Raji (cell line): ENCODE measurements around the gene CLMP.

Experiments used
- POLR2A ChIP-seq: IDR thresholded peaks from 2 replicates; pipeline ENCODE4 v1.6.1; 2011; ENCODE audit warnings: low read depth, low read length, control low read depth; ENCODE audit not compliant: insufficient read depth

The CLMP gene

GRCh38 chr11:123186286-123186685 is 8.8 kb downstream of the CLMP start:
- TF ChIP-seq POLR2A, result no peak

GRCh38 chr11:123185326-123185725 is 9.7 kb downstream of the CLMP start:
- no peak for TF ChIP-seq POLR2A

GRCh38 chr11:123184531-123184930 is 10.5 kb downstream of the CLMP start:
- no peak for TF ChIP-seq POLR2A

- no peak for TF ChIP-seq POLR2A
Observed at GRCh38 chr11:123183391-123184099, 11.5 kb downstream of the CLMP start.

- no peak for TF ChIP-seq POLR2A
Observed at GRCh38 chr11:123181767-123182500, 13.1 kb downstream of the CLMP start.

- TF ChIP-seq POLR2A, result no peak
Observed at GRCh38 chr11:123181075-123181474, 14.0 kb downstream of the CLMP start.

GRCh38 chr11:123180574-123180973 is 14.5 kb downstream of the CLMP start:
- no peak for TF ChIP-seq POLR2A

GRCh38 chr11:123180166-123180565 is 14.9 kb downstream of the CLMP start:
- TF ChIP-seq POLR2A, result no peak

- no peak for TF ChIP-seq POLR2A
Observed at GRCh38 chr11:123179586-123179985, 15.5 kb downstream of the CLMP start.

GRCh38 chr11:123178186-123178585 is 16.9 kb downstream of the CLMP start:
- no peak for TF ChIP-seq POLR2A

GRCh38 chr11:123176785-123177184 is 18.3 kb downstream of the CLMP start:
- TF ChIP-seq POLR2A, result no peak

GRCh38 chr11:123174196-123175183 is 20.6 kb downstream of the CLMP start:
- no peak for TF ChIP-seq POLR2A

GRCh38 chr11:123173856-123174186 is 21.2 kb downstream of the CLMP start:
- TF ChIP-seq POLR2A, result no peak

- TF ChIP-seq POLR2A, result no peak
Observed at GRCh38 chr11:123173040-123173855, 21.8 kb downstream of the CLMP start.

GRCh38 chr11:123170929-123171328 is 24.1 kb downstream of the CLMP start:
- no peak for TF ChIP-seq POLR2A
